Activated T-cell treated with anti-CD3 and anti-CD28 coated beads, Interleukin-2, amount 50 U/mL, for 72 hours (primary cell): Measurements from ENCODE around the gene ABCA3. TPM values are rescaled to one million over a fixed set of nuclear protein-coding genes. Genes with fewer than 3 reads are reported as not detected.

ENCODE experiments used
- total RNA-seq, 2 donors: library from RNA; stranded (reverse); gene quantifications; one replicate each; pipeline ENCODE4 v1.2.3, GENCODE V29; 2022

Gene ABCA3
- total RNA-seq, 2 donors from 2014 or later, result 13.7 to 14.6 TPM

Other genes starting within 250 kb of the ABCA3 start
- 10 to 100 TPM; 90.2 to 95.7 TPM for gene PKD1, start 204.8 kb downstream of the ABCA3 start, total RNA-seq
- 1 to 10 TPM in 1 of 2 donors, under 1 TPM in 1; 0.82 to 2.0 TPM for gene RAB26, start 192.1 kb downstream of the ABCA3 start, total RNA-seq
- 10 to 100 TPM; 66.4 to 72.9 TPM for gene TRAF7, start 184.9 kb downstream of the ABCA3 start, total RNA-seq
- 1 to 10 TPM in 1 of 2 donors, under 1 TPM in 1; 0.89 to 2.1 TPM for gene CASKIN1, start 144.1 kb downstream of the ABCA3 start, total RNA-seq
- 10 to 100 TPM; 54.9 to 65.6 TPM for gene MLST8, start 135.3 kb downstream of the ABCA3 start, total RNA-seq
- gene BRICD5, start 129.9 kb downstream of the ABCA3 start, total RNA-seq, result 10 to 100 TPM; 12.8 to 14.4 TPM
- gene PGP, start 125.9 kb downstream of the ABCA3 start, total RNA-seq, result 10 to 100 TPM; 12.1 to 12.6 TPM
- gene E4F1, start 117.1 kb downstream of the ABCA3 start, total RNA-seq, result 10 to 100 TPM; 22.1 to 24.3 TPM
- gene DNASE1L2, start 104.3 kb downstream of the ABCA3 start, total RNA-seq, result 1 to 10 TPM; 1.1 TPM
- gene ECI1, start 89.1 kb downstream of the ABCA3 start, total RNA-seq, result 100 to 1,000 TPM; 101 to 102 TPM
- 100 to 1,000 TPM; 336 to 361 TPM for gene RNPS1, start 72.6 kb downstream of the ABCA3 start, total RNA-seq
- 10 to 100 TPM; 49.2 to 68.6 TPM for gene CCNF, start 88.7 kb upstream of the ABCA3 start, total RNA-seq
- 10 to 100 TPM; 23.0 to 32.7 TPM for gene TEDC2, start 119.4 kb upstream of the ABCA3 start, total RNA-seq
- not detected for gene NTN3, start 130.6 kb upstream of the ABCA3 start, total RNA-seq
- 10 to 100 TPM; 13.6 to 20.4 TPM for gene TBC1D24, start 134.4 kb upstream of the ABCA3 start, total RNA-seq
- 10 to 100 TPM; 94.2 to 94.8 TPM for gene ATP6V0C, start 173.2 kb upstream of the ABCA3 start, total RNA-seq
- gene AMDHD2, start 179.6 kb upstream of the ABCA3 start, total RNA-seq, result 10 to 100 TPM; 28.2 to 33.8 TPM
- gene CEMP1, start 190.7 kb upstream of the ABCA3 start, total RNA-seq, result under 1 TPM in 1 of 2 donors, not detected in 1; 0.30 TPM
- 10 to 100 TPM; 53.0 to 53.8 TPM for gene PDPK1, start 197.3 kb upstream of the ABCA3 start, total RNA-seq